Muscle layer of colon (tissue), 2 donors: ENCODE measurements around the gene TRAPPC10.

Source experiments
- H3K27ac ChIP-seq: one replicate; pipeline ENCODE4 v1.7.0; 2013; ENCODE audit warnings: low read depth, mild to moderate bottlenecking, low read length, moderate library complexity
- H3K27me3 ChIP-seq, 2 donors: one replicate each; pipeline ENCODE4 v1.7.0; 2013; ENCODE audit warnings: low read length in 2 of 2, mild to moderate bottlenecking in 2 of 2; ENCODE audit not compliant: insufficient read depth in 2 of 2, control insufficient read depth in 1 of 2
- H3K36me3 ChIP-seq: one replicate; pipeline ENCODE4 v1.7.0; 2013; ENCODE audit warnings: mild to moderate bottlenecking, low read length; ENCODE audit not compliant: insufficient read depth
- H3K4me1 ChIP-seq: one replicate; pipeline ENCODE4 v1.7.0; 2013; ENCODE audit warnings: mild to moderate bottlenecking, low read length; ENCODE audit not compliant: insufficient read depth
- H3K4me3 ChIP-seq, 2 donors: one replicate each; pipeline ENCODE4 v1.7.0; 2013; ENCODE audit warnings: low read length in 2 of 2, low read depth in 1 of 2, mild to moderate bottlenecking in 1 of 2, moderate library complexity in 1 of 2
- H3K9ac ChIP-seq: one replicate; pipeline ENCODE4 v1.7.0; 2013; ENCODE audit warnings: low read length
- H3K9me3 ChIP-seq: one replicate; pipeline ENCODE4 v1.7.0; 2013; ENCODE audit warnings: mild to moderate bottlenecking, low read length
- donor health status: abdominal sarcoma.
- donor health status: Adenocarcinoma of cecum.

Gene TRAPPC10

GRCh38 chr21:44024257-44024656, 12.1 kb downstream of the TRAPPC10 start:
- H3K4me3 ChIP-seq: no peak overlapping the region
- H3K4me1 ChIP-seq: peaks cover 31% of the 10 kb centered on the region
- H3K27me3 ChIP-seq: no peaks in the 10 kb centered on the region
- H3K27ac ChIP-seq: no peak overlapping the region
- H3K36me3 ChIP-seq: no peaks in the 10 kb centered on the region
- H3K9ac ChIP-seq: no peak overlapping the region
- no peaks in the 10 kb centered on the region for H3K9me3 ChIP-seq

DNA sequence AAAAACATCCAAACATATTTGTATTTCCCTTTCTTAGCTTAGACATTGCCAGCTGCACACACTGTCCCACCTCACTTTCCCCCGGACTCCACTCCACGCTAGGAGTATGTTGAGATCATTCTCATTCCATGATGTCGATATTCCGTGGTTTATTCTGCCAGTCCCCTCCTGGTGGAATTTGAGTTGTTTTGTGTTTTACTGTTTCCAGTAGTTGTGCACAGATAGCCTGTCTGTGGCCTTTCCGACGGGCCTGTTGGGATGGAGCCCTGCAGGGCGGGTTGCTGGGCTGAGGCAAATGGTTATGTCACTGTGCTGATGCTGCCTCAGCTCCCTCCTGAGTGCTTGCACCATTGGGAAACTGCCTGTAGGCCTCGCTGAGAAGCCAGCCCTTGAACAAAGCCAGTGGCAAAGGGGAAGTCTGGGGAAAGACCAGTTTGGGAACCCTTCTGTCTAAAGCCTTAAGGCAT, 12.8 kb downstream of the TRAPPC10 start:
- H3K36me3 ChIP-seq: no peaks in the 10 kb centered on the region
- no peak overlapping the region for H3K4me3 ChIP-seq
- no peak overlapping the region for H3K9ac ChIP-seq
- H3K4me1 ChIP-seq: peaks cover 31% of the 10 kb centered on the region
- H3K27me3 ChIP-seq: no peaks in the 10 kb centered on the region
- H3K27ac ChIP-seq: no peak overlapping the region
- no peaks in the 10 kb centered on the region for H3K9me3 ChIP-seq

DNA sequence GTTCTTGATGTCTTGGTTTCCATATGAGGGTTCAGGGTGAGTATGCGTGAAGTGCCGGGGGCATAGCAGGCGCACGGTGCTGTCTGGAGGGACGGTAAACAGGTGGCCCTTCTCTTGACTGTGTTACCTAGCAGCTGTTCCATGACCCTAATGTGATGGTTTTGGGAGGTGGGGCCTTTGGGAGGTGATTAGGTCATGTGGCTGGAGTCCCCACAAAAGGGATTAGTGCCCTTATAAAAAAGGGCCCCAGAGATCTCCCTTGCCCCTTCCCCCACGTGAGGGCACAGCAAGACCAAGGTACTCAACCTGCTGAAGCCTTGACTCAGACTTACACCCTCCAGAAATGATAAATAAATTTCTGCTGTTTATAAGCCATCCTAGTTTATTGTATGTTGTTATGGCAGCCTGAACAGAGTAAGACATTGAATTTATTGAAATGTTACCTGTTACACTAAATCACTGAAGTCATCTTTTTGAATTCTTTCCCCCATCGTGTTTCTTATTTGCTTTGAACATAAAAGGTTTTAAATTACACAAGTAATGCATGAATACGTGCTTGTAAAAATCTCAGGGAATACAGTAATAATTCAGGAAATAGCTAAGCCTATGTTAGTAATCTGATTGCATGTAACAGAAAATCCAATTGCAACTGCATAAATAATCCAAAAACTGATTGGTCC, 15.6 kb downstream of the TRAPPC10 start:
- Histone ChIP-seq H3K9ac (no peak overlapping the region), H3K4me3 (no peak overlapping the region), H3K27ac (no peak overlapping the region)

GRCh38 chr21:44028287-44028659, 16.2 kb downstream of the TRAPPC10 start:
- H3K4me3 ChIP-seq: no peak overlapping the region
- peaks cover 8% of the 10 kb centered on the region for H3K36me3 ChIP-seq
- H3K9me3 ChIP-seq: no peaks in the 10 kb centered on the region
- peaks cover 19% of the 10 kb centered on the region for H3K4me1 ChIP-seq
- no peak overlapping the region for H3K27ac ChIP-seq
- H3K27me3 ChIP-seq: no peaks in the 10 kb centered on the region
- H3K9ac ChIP-seq: no peak overlapping the region

More for the DNA sequence above, 15.6 kb downstream of the TRAPPC10 start:
- Histone ChIP-seq H3K27me3 (no peaks in the 10 kb centered on the region), H3K36me3 (peaks cover 3% of the 10 kb centered on the region), H3K4me1 (peaks cover 19% of the 10 kb centered on the region), H3K9me3 (no peaks in the 10 kb centered on the region)

- Histone ChIP-seq H3K27me3 (no peaks in the 10 kb centered on the region), H3K9ac (no peak overlapping the region), H3K36me3 (peaks cover 11% of the 10 kb centered on the region), H3K27ac (no peak overlapping the region), H3K4me1 (peaks cover 15% of the 10 kb centered on the region), H3K9me3 (no peaks in the 10 kb centered on the region), H3K4me3 (no peak overlapping the region)
These were observed 17.5 kb downstream of the TRAPPC10 start for GRCh38 chr21:44029460-44030087.

DNA sequence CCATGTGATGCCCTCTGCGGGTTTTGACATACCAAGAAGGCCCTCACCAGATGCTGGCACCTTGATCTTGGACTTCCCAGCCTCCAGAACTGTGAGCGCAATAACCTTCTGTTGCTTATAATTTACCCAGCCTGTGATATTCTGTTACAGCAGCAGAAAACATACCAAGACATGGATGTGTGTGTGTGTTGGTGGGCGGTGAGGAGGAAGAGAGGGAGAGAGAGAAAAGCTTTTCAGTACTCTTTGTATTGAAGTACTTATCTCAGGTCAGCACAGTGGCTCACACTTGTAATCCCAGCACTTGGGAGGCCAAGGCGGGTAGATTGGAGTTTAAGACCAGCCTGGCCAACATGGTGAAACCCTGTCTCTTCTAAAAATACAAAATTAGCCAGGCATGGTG, 23.1 kb downstream of the TRAPPC10 start:
- Histone ChIP-seq H3K9ac (no peak overlapping the region), H3K36me3 (peaks cover 40% of the 10 kb centered on the region), H3K27ac (no peak overlapping the region), H3K4me1 (no peaks in the 10 kb centered on the region), H3K9me3 (no peaks in the 10 kb centered on the region), H3K4me3 (no peak overlapping the region), H3K27me3 (no peaks in the 10 kb centered on the region)

DNA sequence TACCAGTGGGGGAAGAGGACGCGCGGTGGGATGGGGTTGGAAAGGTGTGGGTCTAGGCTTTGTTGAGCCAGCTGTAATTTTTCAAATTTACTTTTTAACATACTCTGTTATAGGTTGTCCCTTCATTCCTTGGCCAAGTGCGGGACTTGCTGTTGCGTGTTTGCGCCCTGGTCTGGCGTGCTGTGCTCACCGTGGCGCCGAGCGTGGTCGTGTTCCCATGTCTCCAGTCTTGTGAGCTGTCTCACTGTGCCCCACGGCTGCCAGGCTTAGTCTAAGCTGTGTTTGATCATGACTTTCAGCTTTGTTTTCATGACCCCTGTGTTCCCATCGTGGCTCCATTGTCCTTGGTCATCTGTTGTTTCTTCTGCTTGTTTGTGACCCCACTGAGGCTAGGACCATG, 26.0 kb downstream of the TRAPPC10 start:
- H3K9ac ChIP-seq: no peak overlapping the region
- H3K4me1 ChIP-seq: no peaks in the 10 kb centered on the region
- peaks cover 34% of the 10 kb centered on the region for H3K36me3 ChIP-seq
- H3K27me3 ChIP-seq: no peaks in the 10 kb centered on the region
- no peak overlapping the region for H3K4me3 ChIP-seq
- no peak overlapping the region for H3K27ac ChIP-seq
- no peaks in the 10 kb centered on the region for H3K9me3 ChIP-seq

DNA sequence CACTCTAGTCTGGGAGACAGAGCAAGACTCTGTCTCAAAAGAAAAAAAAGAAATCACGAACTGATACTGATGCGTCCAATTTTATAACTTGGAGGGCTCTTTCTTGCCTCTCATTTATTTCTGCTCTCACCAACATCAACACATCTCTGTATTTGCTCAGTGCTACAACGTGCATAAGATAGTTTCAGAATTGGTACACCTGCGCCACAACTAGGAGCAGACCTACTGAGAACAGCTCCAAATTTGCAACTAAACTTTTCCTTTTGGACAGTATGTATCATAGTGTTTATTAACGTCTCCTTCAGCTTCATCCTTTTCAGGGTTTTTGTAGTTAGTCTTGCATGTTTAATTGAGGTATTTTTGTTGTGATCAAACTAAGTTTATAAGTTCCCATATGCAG, 27.7 kb downstream of the TRAPPC10 start:
- no peak overlapping the region for H3K9ac ChIP-seq
- H3K36me3 ChIP-seq: peaks cover 27% of the 10 kb centered on the region
- no peak overlapping the region for H3K27ac ChIP-seq
- no peaks in the 10 kb centered on the region for H3K4me1 ChIP-seq
- no peak overlapping the region for H3K4me3 ChIP-seq
- no peaks in the 10 kb centered on the region for H3K27me3 ChIP-seq
- H3K9me3 ChIP-seq: no peaks in the 10 kb centered on the region

GRCh38 chr21:44043613-44044012, 31.5 kb downstream of the TRAPPC10 start:
- no peak overlapping the region for H3K4me3 ChIP-seq
- H3K36me3 ChIP-seq: peaks cover 7% of the 10 kb centered on the region
- no peak overlapping the region for H3K9ac ChIP-seq
- H3K4me1 ChIP-seq: no peaks in the 10 kb centered on the region
- H3K27me3 ChIP-seq: no peaks in the 10 kb centered on the region
- no peak overlapping the region for H3K27ac ChIP-seq
- no peaks in the 10 kb centered on the region for H3K9me3 ChIP-seq

DNA sequence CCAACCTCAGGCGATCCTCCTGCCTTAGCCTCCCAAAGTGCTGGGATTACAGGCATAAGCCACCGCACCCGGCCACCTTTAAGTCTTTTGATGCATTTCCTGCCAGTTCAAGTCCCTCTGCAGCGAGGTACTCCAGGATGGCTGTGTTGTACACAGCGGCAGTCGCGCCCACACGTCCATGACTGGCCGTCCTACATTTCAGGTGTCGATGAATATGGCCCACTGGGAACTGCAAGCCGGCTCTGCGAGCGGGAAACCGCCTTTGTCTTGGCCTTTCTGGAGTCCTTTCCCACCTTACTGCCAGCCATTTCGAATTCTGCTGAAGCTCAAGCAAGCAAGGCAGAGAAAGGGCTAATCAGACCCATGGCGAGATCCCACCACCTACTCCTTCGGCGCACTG, 34.6 kb downstream of the TRAPPC10 start:
- no peaks in the 10 kb centered on the region for H3K9me3 ChIP-seq
- H3K27ac ChIP-seq: no peak overlapping the region
- no peaks in the 10 kb centered on the region for H3K27me3 ChIP-seq
- no peaks in the 10 kb centered on the region for H3K36me3 ChIP-seq
- peaks cover 21% of the 10 kb centered on the region for H3K4me1 ChIP-seq
- no peak overlapping the region for H3K9ac ChIP-seq
- no peak overlapping the region for H3K4me3 ChIP-seq

- H3K27ac ChIP-seq: no peak overlapping the region
- H3K4me3 ChIP-seq: no peak overlapping the region
- H3K9me3 ChIP-seq: no peaks in the 10 kb centered on the region
- no peaks in the 10 kb centered on the region for H3K27me3 ChIP-seq
- no peak overlapping the region for H3K9ac ChIP-seq
- H3K4me1 ChIP-seq: peaks cover 34% of the 10 kb centered on the region
- no peaks in the 10 kb centered on the region for H3K36me3 ChIP-seq
These were observed 36.0 kb downstream of the TRAPPC10 start for GRCh38 chr21:44047996-44048560.
